Neural progenitor cell (in vitro differentiated cells): ENCODE measurements around the gene OR10D3.

ENCODE experiments used
- CTCF ChIP-seq: fragments of 200-600 bp; sonication (generic); IDR thresholded peaks from 2 replicates; pipeline ENCODE4 v1.5.1; 2017; ENCODE audit warnings: antibody characterized with exemption, mild to moderate bottlenecking
- EZH2 ChIP-seq: fragments of 200-600 bp; sonication (generic); IDR thresholded peaks from 2 replicates; pipeline ENCODE4 v1.6.1; 2017; ENCODE audit warnings: antibody characterized with exemption, mild to moderate bottlenecking, moderate library complexity
- EZH2phosphoT487 ChIP-seq: fragments of 200-600 bp; sonication (generic); IDR thresholded peaks from 2 replicates; pipeline ENCODE4 v1.6.1; 2017; ENCODE audit warnings: antibody characterized with exemption

GRCh38 chr11:124194293-124195188 is 11.4 kb downstream of the OR10D3 start:
- TF ChIP-seq CTCF (no peak), EZH2phosphoT487 (no peak), EZH2 (no peak)
